Islet of Langerhans (tissue), 1 donor: ENCODE results near the gene BCL2L11.

Experiments
- FAIRE-seq: peaks from one replicate; lab custom pipeline; 2011; peaks lifted over from hg19 to GRCh38; lab: Jason Lieb, UNC

Gene BCL2L11

DNA sequence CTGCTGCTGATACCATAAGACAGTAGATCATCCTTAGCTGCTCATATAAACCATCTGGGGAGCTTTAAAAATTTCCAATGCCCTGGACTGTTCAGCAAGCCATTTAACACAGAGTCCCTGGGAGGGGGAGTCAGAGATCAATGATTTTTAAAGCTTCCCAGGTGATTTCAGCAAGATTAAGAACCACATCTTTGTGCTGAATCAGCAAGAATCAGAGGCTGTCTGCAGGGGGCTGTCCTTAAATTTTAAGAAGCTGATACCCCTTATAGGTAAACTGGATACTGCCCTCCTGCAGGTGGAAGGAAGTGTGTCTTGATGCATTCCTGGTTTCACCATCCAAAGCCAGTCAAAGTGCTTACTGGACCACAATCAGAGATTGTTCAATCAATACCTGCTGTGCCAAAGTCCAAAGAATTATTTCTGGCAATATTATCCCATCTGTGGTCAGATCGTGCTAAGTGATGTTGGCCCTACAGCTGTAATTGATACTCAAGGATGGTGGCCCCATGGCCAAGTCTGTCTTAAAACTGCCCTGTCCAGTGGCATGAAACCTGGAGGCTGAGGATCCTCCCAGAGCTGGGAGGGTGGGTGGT lies 72.2 kb downstream of the BCL2L11 start:
- FAIRE-seq: no peak

DNA sequence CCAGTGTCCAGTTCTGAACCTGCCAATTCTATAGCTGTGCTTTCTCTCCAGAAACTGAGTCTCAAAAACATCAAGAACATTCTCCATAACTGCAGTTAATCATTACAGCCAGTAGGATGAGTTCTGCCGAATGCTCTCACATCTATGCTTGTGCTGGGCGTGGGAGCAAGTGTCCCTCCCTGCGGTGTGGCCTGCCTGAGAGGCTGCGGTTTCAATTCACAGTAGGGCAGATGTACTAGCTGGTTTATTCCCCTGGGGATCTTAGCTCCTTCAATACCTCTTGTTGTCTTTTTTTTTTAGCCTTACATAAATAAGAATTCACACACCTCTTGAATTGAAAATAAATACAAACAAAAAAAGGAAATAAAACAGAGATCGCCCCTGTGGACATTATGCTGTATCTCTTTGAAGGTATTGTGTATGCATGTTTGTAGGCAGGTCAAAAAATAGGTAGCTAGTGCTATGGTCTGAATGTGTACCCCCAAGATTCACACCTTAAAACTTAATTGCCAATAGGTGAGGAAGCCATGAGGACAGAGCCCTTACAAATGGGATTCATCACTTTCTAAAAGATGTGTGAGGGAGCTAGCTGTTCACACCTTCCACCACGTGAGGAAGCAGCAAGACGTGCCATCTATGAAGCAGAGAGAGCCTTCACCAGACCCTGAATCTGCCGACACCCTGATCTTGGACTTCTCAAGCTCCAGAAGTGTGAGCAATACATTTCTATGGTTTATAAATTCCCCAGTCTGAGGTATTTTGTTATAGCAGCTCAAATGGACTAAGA lies 74.3 kb downstream of the BCL2L11 start:
- FAIRE-seq: no peak

DNA sequence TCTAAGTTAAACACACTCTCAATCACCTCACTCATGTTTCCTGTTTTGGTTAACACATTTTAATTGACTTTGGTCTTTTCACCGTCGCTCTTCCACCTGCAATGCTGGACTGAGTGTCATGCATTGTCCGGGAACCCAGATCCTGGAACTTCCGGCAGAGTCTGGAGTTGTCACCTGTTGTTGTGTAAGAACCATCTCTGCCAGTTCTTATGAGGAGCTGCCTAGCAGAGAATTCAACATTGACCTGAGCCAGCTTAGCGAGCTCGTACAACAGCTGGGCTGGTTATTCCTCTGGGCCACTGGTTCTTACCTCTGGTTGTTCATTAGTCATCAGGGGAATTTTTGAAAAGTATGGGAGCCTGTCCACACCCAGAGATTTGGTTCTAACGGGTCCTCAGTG lies 75.7 kb downstream of the BCL2L11 start:
- no peak for FAIRE-seq

DNA sequence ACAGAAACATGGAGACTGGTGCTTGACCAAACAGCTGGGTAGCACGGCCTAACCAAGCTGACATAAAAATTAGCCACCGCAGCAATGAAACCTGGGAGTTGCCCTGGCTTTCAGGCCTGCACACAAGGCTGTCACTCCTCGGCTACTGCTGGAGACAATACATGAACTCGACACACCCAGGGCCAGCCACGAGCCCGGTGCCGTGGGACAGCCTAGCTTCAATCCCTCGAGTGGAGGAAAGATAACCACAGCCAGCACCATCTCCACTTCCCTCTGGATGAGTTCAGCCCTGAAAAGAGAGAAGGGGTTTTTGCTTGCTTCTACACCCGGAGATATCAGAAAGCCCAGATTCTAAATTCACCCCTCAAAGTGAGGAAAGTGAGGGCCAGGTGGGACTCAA lies 78.0 kb downstream of the BCL2L11 start:
- no peak for FAIRE-seq

DNA sequence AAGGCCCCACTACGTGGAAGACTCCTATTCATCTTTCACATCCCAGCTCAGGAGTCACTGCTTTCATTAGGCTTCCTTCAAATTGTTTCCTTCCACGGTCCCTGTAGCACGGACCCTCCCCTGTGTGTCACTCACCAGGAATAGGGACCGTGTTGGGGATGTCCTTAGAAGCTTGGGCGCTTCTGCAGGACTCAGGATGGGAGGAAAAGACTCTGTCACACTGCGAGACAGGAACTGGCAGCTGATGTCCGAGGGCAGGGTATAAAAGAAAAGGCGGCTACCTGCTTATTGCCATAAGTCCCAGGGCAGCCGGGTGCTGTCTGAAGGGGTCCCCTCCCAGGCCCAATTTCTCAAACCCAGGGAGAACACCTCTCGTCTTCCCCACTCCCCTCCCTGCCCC lies 79.1 kb downstream of the BCL2L11 start:
- no peak for FAIRE-seq

DNA sequence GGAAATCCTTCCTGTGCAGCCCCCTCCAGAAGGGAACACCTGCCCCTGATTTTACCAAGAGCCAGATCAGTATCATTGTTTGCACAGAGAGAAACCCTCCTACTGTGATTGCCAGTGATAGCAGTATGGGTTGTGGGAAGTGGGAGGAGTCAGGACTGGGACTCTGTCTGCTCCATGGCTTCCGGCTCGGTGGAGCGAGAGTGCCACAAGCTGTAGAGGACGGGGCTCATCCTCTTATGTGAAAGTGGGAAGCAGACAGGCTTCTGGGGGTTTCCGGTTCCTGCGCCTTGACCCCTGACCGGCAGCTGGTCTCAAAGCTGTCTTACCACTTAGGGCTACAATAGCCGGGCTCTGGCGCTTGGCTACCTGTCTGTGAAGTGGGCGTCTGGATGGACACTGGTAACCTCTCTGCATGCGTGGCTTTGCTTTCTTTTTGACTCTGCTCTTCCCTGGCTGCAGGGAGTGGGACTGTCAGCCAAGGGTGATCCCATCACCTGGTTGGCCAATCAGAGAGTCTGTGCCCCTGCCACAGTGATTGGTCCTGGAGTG lies 79.7 kb downstream of the BCL2L11 start:
- no peak for FAIRE-seq

DNA sequence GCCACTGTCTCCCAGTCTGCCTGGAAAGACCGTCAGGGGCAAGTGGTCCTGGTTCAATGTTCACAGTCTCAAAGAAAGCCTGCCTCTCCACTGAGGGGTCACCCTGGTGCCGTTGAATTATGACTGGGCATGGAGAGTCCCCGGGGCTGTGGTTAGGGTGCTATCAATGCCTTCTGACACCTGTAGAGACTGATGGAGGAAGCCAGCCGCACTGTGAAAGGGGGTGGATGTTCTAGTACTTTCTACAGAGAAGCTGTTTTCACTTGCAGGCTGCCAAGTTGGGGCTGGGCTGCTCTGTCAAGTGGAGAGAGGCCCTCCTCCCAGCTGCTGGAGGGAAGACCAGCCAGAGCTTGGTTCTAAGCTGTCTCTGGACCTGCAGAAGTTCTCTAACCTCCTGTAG lies 80.5 kb downstream of the BCL2L11 start:
- FAIRE-seq: no peak

DNA sequence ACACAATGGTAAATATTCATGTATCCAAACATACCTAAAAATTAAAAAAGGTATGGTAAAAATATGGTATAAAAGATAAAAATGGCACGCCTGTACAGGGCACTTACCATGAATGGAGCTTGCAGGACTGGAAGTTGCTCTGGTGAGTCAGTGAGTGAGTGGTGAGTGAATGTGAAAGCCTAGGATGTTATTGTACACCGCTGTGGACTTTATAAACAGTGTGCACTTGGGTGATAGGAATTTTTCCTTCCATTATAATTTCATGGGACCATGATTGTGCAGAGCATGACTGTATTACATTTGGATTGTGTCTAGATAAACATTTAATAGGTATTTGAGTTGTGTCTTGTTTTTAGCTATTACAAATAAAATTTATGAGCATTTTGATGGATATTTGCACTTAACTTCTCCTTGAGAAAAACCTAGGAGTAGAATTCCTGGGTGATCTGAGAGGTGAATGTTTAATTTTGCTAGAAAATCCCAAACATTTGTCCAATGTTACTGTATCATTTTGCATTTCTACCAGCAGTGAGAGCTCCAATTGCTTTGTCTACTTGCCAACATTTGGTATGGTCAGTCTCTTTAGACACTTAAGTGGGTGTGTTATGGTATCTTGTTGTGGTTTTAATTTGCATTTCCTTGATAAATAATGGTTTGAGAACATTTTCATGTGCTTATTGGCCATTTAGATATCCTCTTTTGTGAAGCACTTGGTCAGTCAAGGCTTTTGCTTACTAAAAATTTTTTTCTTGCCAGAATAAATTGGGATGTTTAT lies 81.7 kb downstream of the BCL2L11 start:
- no peak for FAIRE-seq

DNA sequence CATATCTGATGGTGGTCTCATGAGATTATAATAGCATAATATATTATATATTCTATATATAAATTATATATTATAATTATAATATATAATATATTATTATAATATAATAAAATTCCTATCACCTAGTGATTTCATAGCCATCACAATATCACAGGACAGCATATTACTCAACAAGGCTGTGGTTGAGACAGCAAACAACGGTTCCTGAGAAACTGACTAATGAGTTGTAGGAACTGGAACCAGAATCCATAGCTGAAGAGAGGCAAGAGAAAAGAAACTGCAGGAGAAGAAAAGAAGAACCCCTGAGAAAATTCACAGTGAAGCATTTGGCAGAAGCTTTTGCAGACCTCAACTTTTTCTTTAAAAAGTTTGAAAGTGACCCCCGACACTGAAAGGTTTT lies 84.0 kb downstream of the BCL2L11 start:
- FAIRE-seq: no peak

DNA sequence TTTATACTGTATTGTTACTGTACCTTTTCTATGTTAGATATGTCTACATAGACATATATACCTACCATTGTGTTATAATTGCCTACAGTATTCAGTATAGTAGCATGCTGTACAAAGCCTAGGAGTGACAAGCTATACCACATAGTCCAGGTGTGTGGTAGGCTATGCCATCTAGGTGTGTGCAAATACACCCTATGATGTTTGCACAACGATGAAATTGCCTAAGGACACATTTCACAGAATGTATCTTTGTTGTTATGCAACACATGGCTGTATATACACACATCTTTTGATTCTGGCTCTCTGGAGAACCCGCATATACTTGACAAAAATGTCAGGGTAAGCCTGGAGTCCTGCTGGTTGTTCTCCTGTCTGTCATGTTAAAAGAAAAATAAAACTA lies 85.1 kb downstream of the BCL2L11 start:
- FAIRE-seq: no peak

DNA sequence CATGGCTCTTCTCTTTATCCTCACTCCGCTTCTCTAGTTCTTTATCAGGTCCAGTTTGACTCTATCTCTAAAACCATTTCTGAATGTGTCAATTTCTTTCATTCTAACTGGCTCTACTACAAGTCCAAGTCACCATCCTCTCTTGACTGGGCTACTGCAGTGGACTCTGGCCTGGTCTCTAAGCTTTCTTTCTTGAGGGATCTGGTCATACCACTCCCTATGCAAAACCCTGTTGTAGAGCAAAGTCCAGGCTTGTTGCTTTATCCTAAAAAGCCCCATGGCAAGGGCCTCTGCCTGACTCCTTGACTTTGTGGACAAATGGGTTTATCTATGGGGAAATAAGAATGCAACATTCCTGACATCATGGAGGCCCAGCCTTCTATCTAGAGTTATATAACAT lies 87.1 kb downstream of the BCL2L11 start:
- no peak for FAIRE-seq

DNA sequence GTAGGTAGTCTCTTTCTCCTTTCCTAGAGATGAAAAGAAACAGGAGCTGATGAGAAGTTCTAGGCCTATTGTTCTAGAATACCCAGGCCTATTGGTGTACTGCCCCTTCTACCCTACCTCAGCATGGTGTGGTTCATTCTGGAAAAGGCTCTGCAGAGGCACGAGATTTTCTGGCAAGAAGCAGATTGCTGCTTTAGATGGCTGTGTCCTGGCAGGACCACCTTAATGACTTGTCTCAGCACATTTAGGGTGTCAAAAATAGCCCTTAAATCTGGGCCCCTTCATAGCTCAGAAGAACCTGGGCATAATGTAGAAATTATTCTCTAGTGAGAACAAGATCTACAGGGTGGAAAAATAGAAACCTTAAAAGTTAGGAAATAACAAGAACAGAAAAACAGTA lies 87.9 kb downstream of the BCL2L11 start:
- FAIRE-seq: no peak

DNA sequence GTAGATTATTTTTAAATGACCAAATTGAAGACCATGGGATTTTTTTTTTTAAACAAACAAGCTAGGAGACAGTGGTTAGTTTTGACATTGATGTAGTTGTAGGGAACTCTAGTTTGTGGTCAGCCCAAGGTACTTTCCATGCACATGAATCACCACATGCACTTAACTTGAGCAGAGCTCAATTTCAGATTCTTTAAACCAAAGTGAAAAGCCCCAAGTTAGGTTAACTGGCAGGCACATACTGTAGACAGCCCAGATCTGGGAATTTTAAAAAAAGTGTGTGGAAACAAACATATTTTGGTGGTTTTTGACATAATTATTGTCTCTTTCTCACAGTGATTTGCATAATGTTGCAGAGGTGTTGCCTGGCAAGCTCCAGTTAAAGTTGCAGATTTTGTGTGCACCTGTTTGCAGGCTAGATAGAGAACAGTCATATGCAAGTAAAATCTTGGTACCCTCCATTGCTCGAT lies 88.4 kb downstream of the BCL2L11 start:
- no peak for FAIRE-seq

DNA sequence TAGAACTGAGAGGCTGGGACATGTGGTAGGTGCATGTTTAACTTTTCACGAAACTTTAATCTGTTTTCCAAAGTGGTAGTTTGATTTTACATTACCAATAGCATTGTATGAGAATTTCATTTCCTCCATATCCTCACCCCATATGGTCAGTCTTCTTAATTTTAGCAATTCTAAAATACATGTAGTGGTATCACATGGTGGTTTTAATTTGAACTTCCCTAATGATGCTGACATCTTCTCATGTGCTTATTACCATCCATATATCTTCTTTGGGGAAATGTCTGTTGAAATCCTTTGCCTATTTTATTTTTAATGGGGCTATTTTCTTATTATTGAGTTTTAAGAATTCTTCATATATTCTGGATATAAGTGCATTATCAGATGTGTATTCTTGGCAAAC lies 89.3 kb downstream of the BCL2L11 start:
- peak; percentile 58 for FAIRE-seq

DNA sequence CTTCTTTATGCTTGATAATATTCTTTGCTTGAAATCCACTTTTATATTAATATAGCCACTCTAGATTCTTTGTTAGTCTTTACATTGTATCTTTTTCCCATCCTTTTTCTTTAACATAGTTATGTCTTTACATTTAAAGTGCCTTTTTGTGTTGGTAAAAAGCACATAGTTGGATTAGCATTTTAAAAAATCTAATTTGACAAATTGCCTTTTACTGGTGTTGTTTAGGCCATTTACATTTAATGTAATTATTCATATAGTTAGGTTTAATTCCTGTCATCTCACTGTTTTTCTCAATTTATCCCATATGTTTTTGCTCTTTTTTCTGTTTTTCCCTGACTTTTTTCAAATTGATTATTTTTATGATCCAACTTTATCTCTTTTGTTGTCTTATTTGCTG lies 93.2 kb downstream of the BCL2L11 start:
- FAIRE-seq: no peak

DNA sequence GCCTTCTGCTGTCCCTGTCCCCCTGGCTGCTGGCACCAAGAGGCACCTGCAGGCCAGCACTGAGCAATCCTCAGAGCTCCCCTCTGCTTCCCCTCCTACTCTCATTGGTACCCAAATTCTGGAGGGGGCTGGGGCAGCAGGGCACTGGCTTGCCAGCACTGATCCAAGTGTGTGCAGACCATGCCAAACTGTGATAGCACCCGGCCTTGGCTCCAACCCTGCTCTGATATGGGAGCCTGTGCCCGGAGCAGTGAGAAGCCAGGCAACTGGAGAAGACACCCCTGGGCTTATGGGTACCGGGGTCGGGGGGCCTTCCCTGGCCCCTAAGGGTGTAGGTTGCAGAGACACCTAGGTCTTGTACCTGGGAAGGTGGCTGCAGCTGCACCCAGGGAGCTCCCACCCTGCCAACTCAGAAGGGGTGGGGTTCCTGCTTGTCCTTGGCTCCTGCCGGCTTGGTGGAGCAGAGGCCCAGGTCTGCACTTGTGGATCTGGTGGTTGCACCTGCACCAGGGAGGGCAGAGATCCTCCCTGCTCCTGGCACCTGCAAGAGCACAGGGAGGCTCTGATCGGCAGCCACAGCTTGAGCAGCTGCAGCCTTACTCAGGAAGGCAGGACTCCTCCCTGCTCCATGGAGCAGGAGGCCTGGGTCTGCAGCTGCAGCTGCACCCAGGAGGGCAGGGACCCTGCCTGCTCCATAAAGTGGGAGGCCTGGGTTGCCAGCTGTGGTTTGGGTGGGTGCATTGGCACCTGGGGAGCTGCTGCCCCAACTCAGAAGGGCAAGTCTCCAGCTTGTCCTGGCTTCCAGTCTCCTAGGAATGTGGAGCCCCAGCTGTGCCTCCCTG lies 96.3 kb downstream of the BCL2L11 start:
- no peak for FAIRE-seq
